ENCODE results near the gene RPL12. TPM values are rescaled to one million over a fixed set of nuclear protein-coding genes. Genes with fewer than 3 reads are reported as not detected.

The RPL12 gene
- total and polyA plus RNA-seq, 2 of the 13 experiments (the other 11 are each of a cell fraction or from before 2014, with no cell fraction given), result 1,551 to 2,590 TPM

DNA sequence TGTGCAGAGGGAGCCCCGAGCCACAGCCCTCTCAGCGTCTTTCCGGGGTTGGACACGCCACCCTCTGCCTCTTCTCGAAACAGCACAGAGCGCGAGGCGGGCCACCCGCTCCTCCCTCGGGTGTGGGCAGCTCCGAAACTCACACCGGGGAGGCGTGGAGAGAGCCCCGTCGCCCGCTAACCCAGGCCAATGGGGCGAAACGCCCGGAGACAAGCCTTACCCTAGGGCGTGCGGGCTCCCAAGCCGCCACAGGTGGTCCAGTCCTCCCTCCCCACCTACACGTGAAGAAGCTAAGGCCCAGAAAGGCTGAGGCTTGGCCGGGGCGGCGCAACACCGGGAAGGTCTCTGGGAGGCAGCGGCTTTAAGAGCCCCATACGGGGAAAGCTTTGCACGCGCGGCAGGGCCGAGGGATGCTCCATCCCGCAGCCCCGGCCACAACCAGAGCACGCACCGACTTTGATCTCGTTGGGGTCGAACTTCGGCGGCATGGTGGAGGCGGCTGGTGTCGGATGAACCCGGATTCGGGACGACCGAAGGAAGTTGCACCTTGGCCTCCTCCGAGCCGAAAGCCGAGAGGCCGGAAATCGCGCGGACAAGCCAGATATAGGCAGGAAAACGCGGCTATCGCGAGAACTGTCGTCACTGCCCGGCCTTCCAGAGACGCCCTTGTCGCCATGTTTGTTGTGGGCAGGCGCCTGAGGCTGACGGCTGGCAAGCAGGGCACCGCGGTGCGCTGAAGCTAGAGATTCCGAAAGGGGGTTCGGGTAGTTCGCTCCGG is at the start of gene RPL12, which contains the start of gene LRSAM1 (continued):
- TF ChIP-seq MLX (CRISPR knock-in tag; IDR thresholded peaks at IDR 0.05), result 0 out of 2 replicates have a peak, but pooled peaks have one; percentile 19
- TF ChIP-seq, protein P1, sequence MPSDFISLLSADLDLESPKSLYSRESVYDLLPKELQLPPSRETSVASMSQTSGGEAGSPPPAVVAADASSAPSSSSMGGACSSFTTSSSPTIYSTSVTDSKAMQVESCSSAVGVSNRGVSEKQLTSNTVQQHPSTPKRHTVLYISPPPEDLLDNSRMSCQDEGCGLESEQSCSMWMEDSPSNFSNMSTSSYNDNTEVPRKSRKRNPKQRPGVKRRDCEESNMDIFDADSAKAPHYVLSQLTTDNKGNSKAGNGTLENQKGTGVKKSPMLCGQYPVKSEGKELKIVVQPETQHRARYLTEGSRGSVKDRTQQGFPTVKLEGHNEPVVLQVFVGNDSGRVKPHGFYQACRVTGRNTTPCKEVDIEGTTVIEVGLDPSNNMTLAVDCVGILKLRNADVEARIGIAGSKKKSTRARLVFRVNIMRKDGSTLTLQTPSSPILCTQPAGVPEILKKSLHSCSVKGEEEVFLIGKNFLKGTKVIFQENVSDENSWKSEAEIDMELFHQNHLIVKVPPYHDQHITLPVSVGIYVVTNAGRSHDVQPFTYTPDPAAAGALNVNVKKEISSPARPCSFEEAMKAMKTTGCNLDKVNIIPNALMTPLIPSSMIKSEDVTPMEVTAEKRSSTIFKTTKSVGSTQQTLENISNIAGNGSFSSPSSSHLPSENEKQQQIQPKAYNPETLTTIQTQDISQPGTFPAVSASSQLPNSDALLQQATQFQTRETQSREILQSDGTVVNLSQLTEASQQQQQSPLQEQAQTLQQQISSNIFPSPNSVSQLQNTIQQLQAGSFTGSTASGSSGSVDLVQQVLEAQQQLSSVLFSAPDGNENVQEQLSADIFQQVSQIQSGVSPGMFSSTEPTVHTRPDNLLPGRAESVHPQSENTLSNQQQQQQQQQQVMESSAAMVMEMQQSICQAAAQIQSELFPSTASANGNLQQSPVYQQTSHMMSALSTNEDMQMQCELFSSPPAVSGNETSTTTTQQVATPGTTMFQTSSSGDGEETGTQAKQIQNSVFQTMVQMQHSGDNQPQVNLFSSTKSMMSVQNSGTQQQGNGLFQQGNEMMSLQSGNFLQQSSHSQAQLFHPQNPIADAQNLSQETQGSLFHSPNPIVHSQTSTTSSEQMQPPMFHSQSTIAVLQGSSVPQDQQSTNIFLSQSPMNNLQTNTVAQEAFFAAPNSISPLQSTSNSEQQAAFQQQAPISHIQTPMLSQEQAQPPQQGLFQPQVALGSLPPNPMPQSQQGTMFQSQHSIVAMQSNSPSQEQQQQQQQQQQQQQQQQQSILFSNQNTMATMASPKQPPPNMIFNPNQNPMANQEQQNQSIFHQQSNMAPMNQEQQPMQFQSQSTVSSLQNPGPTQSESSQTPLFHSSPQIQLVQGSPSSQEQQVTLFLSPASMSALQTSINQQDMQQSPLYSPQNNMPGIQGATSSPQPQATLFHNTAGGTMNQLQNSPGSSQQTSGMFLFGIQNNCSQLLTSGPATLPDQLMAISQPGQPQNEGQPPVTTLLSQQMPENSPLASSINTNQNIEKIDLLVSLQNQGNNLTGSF (CRISPR knock-in tag; IDR thresholded peaks at IDR 0.05), result 0 out of 2 replicates have a peak, but pooled peaks have one; percentile 20
- TF ChIP-seq U2AF1 (optimal IDR thresholded peaks at IDR 0.05; ENCODE audit: low read depth, low read length), result peak; percentile 76
- TF ChIP-seq TOPORS (CRISPR knock-in tag; IDR thresholded peaks at IDR 0.05), result peak; percentile 82; the same call in 1 of the 2 replicates
- TF ChIP-seq ZNF513 (CRISPR knock-in tag; conservative IDR thresholded peaks at IDR 0.05), result no peak
- TF ChIP-seq STAT5B (CRISPR knock-in tag; IDR thresholded peaks at IDR 0.05), result no peak
- no peak for TF ChIP-seq NFRKB (IDR thresholded peaks at IDR 0.05)
- TF ChIP-seq, protein P2, sequence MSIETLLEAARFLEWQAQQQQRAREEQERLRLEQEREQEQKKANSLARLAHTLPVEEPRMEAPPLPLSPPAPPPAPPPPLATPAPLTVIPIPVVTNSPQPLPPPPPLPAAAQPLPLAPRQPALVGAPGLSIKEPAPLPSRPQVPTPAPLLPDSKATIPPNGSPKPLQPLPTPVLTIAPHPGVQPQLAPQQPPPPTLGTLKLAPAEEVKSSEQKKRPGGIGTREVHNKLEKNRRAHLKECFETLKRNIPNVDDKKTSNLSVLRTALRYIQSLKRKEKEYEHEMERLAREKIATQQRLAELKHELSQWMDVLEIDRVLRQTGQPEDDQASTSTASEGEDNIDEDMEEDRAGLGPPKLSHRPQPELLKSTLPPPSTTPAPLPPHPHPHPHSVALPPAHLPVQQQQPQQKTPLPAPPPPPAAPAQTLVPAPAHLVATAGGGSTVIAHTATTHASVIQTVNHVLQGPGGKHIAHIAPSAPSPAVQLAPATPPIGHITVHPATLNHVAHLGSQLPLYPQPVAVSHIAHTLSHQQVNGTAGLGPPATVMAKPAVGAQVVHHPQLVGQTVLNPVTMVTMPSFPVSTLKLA (IDR thresholded peaks at IDR 0.05), result no peak
- TF ChIP-seq U2AF2 (IDR thresholded peaks at IDR 0.05; ENCODE audit: low read depth, low read length), result 0 out of 2 replicates have a peak, but pooled peaks have one; percentile 68
- peak; percentile 91 for TF ChIP-seq ZNF124 (CRISPR knock-in tag; IDR thresholded peaks at IDR 0.05)
- TF ChIP-seq, protein P3, sequence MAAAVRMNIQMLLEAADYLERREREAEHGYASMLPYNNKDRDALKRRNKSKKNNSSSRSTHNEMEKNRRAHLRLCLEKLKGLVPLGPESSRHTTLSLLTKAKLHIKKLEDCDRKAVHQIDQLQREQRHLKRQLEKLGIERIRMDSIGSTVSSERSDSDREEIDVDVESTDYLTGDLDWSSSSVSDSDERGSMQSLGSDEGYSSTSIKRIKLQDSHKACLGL (CRISPR knock-in tag; IDR thresholded peaks at IDR 0.05), result peak; percentile 52; the same call in 1 of the 2 replicates
- TF ChIP-seq, protein P4, sequence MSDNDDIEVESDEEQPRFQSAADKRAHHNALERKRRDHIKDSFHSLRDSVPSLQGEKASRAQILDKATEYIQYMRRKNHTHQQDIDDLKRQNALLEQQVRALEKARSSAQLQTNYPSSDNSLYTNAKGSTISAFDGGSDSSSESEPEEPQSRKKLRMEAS (IDR thresholded peaks at IDR 0.05), result peak; percentile 73
- TF ChIP-seq, protein P5, sequence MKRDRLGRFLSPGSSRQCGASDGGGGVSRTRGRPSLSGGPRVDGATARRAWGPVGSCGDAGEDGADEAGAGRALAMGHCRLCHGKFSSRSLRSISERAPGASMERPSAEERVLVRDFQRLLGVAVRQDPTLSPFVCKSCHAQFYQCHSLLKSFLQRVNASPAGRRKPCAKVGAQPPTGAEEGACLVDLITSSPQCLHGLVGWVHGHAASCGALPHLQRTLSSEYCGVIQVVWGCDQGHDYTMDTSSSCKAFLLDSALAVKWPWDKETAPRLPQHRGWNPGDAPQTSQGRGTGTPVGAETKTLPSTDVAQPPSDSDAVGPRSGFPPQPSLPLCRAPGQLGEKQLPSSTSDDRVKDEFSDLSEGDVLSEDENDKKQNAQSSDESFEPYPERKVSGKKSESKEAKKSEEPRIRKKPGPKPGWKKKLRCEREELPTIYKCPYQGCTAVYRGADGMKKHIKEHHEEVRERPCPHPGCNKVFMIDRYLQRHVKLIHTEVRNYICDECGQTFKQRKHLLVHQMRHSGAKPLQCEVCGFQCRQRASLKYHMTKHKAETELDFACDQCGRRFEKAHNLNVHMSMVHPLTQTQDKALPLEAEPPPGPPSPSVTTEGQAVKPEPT (CRISPR knock-in tag; IDR thresholded peaks at IDR 0.05; ENCODE audit: low read depth), result peak; percentile 61
- 0 out of 2 replicates have a peak, but pooled peaks have one; percentile 88 for TF ChIP-seq ARID2 (CRISPR knock-in tag; IDR thresholded peaks at IDR 0.05; ENCODE audit: borderline replicate concordance)
- TF ChIP-seq SMAD9 (CRISPR knock-in tag; IDR thresholded peaks at IDR 0.05), result no peak
- no peak for TF ChIP-seq ZNF816 (CRISPR knock-in tag; IDR thresholded peaks at IDR 0.05; ENCODE audit: borderline replicate concordance)

All from HepG2 (cell line).